ENCODE results near the gene DLGAP4. TPM values are rescaled to one million over a fixed set of nuclear protein-coding genes. Genes with fewer than 3 reads are reported as not detected.

Gene DLGAP4
- total and polyA plus RNA-seq, 9 of the 15 experiments (the other 6 are each of a cell fraction or from before 2014, with no cell fraction given): 0.31 to 34.1 (median 4.5) TPM

- no peak for TF ChIP-seq TGIF2 (CRISPR knock-in tag; IDR thresholded peaks at IDR 0.05)
- TF ChIP-seq CGGBP1 (CRISPR knock-in tag; IDR thresholded peaks at IDR 0.05): no peak
- no peak for TF ChIP-seq USF1 (CRISPR knock-in tag; IDR thresholded peaks at IDR 0.05)
- no peak for TF ChIP-seq ZNF3 (CRISPR knock-in tag; IDR thresholded peaks at IDR 0.05)
- TF ChIP-seq DDX20 (tag; IDR thresholded peaks at IDR 0.05; ENCODE audit: low read depth): no peak
Observed at GRCh38 chr20:36367907-36368799, 62.0 kb downstream of the DLGAP4 start (continued).

GRCh38 chr20:36368869-36369268 is 62.7 kb downstream of the DLGAP4 start:
- Histone ChIP-seq H3K9me1 (ENCODE audit: control insufficient read depth, insufficient read depth, low read length) (no peaks in the 10 kb centered on the region), H3K4me1 (replicated peaks in 1 of 2; ENCODE audit: control insufficient read depth in 2 of 2, insufficient read depth in 2 of 2, low read length in 2 of 2) (peaks cover 0 to 8% of the 10 kb centered on the region in 2 experiments; a peak in 2 of 5 replicates), H3K4me2 (ENCODE audit: insufficient read depth, low read length) (no peak overlapping the region), H3K79me2 (ENCODE audit: control insufficient read depth, insufficient read depth, low read length) (no peaks in the 10 kb centered on the region), H3K4me3 (no peak overlapping the region), H3K9ac (ENCODE audit: insufficient read depth in 1 of 2, low read depth in 2 of 2, low read length in 2 of 2) (no peak overlapping the region), H2AFZ (ENCODE audit: low read depth, low read length) (no peak overlapping the region), H3K27me3 (ENCODE audit: control insufficient read depth in 2 of 2, insufficient read depth in 2 of 2, low read length in 2 of 2) (peaks cover 15 to 55% of the 10 kb centered on the region in 2 experiments), H4K20me1 (replicated peaks; ENCODE audit: control insufficient read depth, insufficient read depth, low read length) (peaks cover 6% of the 10 kb centered on the region; the same call in 1 of the 2 replicates), H3K9me3 (replicated peaks; ENCODE audit: control insufficient read depth, insufficient read depth, low read depth, low read length) (no peaks in the 10 kb centered on the region), H3K36me3 (ENCODE audit: control insufficient read depth, insufficient read depth, low read length) (no peaks in the 10 kb centered on the region), H3K27ac (ENCODE audit: extremely low read depth, low read depth, low read length) (no peak overlapping the region)
- BruUV-seq (replicated peaks): no TSS peak
- intact Hi-C loops (cut with micrococcal nuclease) (no loop called here), in situ Hi-C loops (cut with MboI) (no loop called here)
- CTCF ChIA-PET (ENCODE audit: low intra/inter-chr PET ratio): no interaction called here
- DNase-seq (ENCODE audit: extremely low read depth in 1 of 4, low spot score in 3 of 4) (no peak), FAIRE-seq (no peak), ATAC-seq (no peak)
- POLR2A ChIA-PET: no interaction called here
- no peak for TF ChIP-seq SREBF1 (IDR thresholded peaks at IDR 0.05; ENCODE audit: borderline replicate concordance, low read depth, low read length)
- TF ChIP-seq PRPF4 (IDR thresholded peaks at IDR 0.05; ENCODE audit: insufficient read depth, low read depth, low read length, poor library complexity, severe bottlenecking): no peak
- TF ChIP-seq FOXP4 (CRISPR knock-in tag; IDR thresholded peaks at IDR 0.05; ENCODE audit: borderline replicate concordance): no peak
- TF ChIP-seq KHSRP (IDR thresholded peaks at IDR 0.05): no peak
- no peak for TF ChIP-seq POLR2AphosphoS5 (IDR thresholded peaks at IDR 0.05; ENCODE audit: control insufficient read depth, insufficient read depth, low read depth, low read length)
- no peak for TF ChIP-seq POLR3G (IDR thresholded peaks at IDR 0.05; ENCODE audit: extremely low read depth, insufficient read length, insufficient replicate concordance)
- TF ChIP-seq HDAC1 (IDR thresholded peaks at IDR 0.05): no peak
- WGBS (ENCODE audit: insufficient coverage, low coverage, missing lambda C conversion rate): 3% methylated on average over 14 of the region's 14 CpGs

Data from K562 (cell line).